GM18867 (cell line): ENCODE measurements around the gene KRI1.

Source experiments
- ATAC-seq: cut with Tn5 transposase; IDR thresholded peaks from one replicate; pipeline ENCODE4 v1.9.1; 2021; ENCODE audit warnings: mild to moderate bottlenecking, moderate library complexity; ENCODE audit not compliant: unreplicated experiment

The KRI1 gene

DNA sequence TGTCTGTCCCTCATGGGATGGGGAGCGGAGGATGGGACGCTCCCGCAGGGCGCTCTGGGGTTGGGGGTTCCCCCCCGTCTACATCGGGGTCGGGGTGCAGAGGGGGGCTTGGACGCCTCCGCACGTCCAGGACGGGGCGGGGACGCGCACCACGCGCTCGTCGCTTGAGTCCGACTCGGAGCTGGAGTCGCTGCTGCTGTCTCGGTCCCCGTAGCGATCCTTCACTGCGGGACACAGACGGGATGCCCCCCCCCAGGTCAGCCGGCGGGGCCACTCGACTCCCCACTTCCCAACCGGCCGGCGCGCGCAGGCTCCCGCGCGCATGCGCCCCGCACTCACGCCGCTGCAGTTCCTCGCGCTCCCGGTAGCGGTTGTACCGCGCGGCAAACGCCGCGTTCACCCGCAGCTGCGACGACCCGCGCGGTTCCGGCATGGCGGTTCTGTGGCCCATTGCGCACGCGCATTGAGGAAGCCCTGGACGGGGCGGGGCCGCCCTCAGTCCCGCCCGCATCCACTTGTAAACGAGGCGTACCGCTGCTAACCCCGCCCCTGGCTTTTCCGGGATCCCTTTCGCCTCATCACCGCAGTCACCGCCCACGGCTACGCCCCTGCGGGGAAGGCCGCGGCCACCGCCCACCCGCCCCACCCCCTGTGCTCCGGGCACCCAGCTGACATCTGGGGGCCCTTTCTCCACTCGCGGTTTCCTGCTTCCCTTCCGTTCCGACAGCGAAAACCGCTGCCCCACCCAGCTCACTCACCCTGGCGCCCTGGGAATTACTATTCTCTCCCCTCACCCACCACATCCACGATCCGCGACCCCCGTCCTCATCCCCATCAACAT lies at the start of gene KRI1:
TSS of gene KRI1 (minus strand) at position 444 of the 841 bp plus-strand sequence. CDS start at position 433, 11 bp downstream.
- ATAC-seq, result peak; percentile 52

DNA sequence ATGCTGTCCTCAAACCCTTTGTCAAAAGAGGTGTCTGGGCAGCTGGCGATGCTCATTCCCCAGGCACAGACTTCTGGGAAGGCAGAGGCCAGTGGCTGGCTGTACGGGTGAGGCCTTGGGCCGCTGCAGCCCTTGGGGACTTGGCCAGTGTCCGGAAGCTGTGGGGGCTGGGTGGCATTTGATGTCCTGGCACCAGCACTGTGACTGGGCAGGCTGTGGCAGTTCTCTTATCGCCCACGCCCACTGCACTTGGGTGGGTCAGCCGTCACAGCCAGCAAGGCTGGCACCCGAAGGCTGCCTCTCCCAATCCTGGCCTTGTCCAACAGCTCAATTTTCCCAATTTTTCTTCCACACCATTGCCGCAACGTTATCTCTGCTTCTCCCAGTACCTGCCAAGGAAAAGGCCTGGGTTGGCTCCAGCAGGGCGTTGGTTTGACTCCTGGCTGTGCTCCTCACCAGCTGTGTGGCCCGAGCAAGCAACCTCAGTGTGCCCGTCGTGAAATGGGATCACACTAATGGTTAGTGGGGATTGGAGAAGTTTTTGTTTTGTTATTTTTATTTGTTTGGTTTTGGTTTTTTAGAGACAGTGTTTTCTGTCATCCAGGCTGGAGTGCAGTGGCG lies 46.8 kb upstream of the KRI1 start:
- no peak for ATAC-seq

DNA sequence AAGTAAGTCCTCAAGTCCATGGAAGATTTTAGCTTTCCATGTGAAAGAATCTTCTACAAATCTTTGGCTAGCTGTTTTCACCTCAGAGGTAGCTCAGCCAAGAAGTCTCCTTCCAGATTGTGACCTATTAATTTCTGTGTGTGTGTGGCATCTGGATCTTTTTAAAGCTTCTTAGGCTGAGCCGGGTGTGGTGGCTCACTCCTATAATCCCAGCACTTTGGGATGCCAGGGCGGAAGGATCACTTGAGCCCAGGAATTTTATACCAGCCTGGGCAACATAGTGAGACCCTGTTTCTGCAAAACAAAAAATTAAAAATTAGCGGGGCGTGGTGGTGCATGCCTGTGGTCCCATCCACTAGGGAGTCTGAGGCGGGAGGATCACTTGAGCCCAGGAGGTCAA lies 46.1 kb upstream of the KRI1 start:
- ATAC-seq, result no peak

DNA sequence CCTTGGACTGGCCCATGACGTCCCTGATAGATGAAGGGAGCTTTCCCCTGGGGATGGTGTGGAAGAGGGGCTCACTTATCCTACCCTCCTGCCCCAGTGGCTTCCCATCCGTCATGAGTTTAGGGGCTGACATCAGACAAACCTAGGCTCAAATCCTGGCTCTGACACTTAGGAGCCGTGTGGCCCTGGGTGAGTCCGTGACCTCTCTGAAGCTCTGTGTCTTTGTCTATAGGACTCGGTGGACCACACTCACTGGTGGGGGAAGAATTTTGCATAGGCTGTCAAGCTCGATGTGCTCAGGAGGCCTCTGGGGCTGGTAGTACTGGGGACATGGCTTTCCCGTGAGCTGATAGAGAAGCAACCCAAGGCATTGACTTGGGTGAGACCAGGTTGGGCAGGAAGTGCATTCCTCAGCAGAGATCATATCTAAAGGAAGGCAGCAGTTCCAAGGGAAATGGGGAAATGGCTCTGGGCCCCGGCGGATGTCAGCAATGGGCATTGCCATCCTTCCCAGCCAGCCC lies 38.7 kb upstream of the KRI1 start:
- ATAC-seq, result peak; percentile 19

DNA sequence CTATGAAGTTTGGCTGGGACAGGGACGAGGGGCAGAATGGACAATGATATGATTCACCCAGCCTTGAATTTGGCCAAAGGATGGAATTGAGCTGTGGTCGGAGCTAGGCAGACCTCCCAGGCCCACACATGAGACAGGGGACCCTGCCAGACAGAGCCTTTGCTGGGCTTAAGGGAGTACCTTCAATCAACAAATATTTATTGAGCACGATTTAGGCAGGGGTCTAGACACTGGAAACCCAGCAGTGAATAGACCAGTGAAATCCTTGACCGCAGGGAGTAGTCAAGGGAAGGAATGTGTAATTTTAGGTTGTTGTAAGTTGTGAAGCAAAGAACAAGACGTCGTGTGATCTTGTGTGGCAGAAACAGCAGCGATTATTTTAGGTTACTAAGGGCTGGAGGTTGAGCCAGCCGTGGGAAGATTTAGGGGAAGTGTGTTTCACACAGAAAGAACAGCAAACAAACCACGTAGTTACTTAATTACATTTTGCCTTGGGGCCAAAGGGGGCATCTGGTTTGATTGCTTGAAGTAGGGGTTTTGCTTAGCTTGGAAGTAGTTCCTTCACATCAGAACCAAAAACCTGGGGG lies 38.2 kb upstream of the KRI1 start:
- ATAC-seq, result peak; percentile 30

DNA sequence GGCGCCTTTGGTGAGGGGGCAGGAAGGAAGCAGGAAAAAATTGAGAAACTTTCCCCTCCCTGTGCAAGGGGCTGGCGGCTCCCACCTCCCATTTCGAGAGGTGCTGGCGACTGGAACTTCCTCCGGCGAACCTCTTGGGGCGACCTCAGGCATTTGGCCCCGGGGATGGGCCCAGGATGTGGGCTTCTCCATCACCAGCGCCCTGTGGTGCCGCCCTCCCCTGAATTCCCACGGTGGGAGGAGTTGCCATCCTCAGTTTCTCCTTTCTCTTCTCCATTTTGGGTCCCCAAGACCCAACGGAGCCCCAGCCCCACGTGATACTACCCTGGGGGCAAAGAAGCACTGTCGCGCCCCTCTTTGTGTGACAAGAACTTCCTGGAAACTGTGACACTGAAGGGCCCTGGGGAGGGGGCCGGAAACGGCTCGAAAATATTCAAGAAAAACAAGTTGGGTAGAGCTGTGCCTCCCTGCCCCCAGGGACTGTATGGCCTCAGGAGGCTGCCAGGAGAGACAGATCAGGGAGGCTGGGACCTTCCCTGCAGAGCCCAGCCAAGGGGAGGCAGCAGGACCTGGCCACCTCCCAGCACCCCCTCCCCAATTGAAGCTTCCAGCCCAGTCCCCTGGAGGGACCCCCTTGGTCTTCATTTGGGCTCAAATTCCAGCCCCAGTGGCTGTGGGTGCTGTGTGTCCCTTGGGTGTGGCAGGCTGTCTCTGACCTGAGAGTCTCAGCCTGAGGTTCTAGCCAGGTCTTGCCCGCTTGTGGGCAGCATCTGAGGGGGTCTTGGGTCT lies 37.5 kb upstream of the KRI1 start:
- peak; percentile 24 for ATAC-seq

DNA sequence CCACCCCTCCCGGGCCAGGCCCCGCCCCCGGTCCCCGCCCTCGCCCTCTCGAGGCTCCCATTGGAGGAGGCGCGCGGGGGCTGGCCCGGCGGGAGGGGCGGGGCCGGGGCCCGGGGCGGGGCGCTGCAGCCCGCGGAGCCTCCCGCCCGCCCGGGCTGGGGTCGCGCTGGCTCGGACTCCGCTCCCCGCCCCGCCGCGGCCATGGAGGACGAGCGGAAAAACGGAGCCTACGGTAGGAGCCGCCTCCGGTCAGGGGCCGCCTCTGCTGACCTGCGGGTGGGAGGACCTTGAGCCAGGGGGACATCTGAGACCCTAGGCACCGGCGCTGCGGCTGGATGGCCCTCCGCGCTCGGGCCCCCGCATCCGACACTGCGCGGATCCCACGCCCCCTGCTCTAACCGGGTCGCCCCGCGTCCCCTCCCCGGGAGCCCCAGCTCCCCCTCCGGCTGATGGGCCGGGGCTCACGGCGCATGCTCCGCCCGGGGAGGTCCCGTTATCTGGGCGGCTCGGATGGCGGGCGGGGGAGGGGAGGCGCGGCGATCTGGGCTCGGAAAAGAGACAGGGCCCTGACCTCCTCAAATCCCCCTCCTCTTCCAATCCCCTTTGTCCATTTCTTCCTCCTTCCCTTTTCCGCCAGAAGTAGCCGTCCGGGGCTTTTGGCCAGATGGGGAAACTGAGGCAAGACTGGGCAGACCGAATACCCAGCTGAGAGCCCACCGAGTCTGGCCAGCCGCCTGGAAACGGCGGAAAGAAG lies 36.7 kb upstream of the KRI1 start:
- peak; percentile 61 for ATAC-seq

DNA sequence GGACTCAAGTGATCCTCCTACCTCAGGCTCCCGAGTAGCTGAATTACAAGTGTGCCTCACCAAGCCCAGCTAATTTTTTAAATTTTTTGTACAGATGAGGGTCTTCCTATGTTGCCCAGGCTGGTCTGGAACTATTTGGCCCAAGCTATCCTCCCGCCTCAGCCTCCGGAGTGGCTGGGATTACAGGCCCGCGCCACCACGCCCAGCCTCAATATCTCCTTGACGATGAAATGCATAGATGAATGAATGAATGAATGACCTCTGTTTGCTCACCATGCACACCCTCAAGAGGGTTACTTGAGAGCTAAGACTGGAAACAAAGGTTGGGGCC lies 36.2 kb upstream of the KRI1 start:
- ATAC-seq, result no peak

DNA sequence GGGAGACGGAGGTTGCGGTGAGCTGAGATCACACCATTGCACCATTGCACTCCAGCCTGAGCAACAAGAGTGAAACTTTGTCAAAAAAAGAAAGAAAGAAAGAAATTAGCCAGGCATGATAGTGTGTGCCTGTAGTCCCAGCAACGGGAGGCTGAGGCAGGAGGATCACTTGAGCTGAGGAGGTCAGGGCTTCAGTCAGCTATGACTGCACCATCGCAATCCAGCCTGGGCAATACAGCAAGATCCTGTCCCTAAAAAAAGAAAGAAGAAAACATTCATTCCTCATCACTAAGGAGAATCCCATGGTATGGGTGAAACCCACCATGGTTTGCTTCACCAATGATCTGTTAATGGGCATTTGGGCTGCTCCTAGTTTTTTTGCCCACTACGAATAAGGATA lies 34.3 kb upstream of the KRI1 start:
- ATAC-seq, result no peak

DNA sequence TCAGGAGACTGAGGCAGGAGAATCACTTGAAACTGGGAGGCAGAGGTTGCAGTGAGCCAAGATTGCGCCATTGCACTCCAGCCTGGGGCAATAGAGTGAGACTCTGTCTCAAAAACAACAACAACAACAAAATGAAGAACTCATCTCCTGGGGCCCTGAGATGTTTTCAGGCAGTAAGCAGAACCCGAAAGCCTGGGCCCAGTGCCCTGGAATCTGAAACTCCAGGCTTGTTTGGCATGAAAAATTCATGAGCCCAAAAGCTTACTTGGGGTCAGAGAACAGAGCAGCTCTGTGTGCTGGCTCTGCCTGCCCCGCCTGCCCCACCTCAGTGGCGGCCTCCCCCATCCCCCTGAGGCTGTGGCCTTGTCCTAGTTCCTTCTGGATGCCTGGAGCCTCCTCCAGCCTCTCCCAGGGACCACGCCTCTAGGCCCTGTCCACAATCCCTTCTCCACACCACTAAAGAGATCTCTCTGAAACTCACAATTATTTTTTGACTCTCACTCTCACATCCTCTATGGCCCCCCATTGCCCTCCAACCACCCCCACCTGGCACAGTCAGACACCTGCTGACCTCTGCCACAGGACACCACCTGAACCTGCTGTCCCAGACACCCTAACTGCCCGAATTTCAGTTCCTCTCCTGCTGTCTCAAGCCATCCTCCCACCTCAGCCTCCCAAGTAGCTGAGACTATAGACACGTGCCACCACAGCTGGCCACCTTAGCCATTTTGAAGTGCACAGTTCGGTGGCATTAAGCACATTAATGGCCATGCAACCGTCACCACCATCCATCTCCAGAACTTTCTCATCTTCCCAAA lies 28.2 kb upstream of the KRI1 start:
- peak; percentile 59 for ATAC-seq

DNA sequence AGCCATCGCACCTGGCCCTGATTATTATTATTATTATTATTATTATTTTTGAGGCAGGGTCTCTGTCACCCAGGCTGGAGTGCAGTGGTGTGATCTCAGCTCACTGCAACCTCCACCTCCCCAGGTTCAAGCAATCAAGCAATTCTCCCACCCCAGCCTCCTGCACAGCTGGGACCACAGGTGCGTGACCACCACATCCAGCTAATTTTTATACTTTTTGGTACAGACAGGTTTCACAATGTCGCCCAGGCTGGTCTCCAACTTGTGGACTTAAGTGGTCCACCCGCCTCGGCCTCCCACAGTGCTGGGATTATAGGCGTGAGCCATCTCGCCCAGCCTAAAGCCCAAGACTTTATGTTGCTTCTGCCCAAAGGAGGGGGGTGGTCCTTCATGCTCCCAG lies 27.3 kb upstream of the KRI1 start:
- no peak for ATAC-seq

DNA sequence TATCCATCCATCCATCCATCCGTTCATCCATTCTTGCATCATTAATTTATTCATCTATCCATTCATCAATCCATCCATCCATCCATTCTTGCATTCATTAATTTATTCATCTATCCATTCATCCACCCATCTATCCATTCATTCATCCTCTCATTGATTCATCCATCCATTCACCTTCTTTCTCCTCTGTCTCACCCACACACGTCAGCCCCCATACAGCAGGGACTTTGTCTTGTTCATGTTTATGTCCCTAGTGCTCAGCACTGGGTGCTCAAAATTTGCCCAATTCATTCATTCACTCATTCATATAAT lies 22.0 kb upstream of the KRI1 start:
- ATAC-seq, result no peak

DNA sequence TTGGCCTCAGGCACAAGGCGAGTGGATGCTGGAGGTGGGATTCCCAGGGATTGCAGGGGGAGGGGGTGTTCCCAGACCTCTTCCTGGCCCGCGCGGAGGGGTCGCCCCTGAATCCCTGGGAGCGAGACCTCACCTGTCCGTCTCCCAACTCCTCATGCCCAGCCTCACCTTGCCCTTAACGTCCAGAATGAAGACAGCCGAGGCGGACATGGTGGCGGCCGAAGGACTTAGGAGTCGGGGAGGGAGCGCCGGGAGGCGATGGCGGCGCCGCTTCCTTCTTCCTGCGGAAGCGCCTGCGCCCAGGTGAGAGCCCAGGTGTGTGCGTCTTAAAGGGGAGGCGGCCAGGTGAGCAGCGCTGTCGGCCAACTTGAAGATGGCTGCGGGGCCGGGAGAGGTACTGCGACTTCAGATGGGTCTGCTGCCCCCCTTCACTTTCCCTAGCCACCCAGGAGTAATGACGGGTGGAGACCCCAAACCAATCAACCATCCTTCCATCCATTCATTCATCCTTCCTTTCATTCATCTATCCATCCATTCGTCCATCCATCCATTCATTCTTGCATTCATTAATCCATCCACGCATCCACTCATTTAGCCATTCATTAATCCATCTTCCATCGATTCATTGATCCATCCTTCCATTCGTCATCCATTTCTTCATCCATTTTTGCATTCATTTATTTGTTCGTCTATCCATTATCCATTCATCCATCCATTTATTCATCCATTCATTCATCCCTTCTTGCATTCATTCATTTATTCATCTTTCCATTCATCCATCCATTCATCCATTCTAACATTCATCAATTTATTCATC lies 21.4 kb upstream of the KRI1 start, which contains the start of gene AP1M2:
TSS of gene AP1M2 (minus strand) at position 291 of the 817 bp plus-strand sequence. CDS start at position 210, 81 bp downstream.
- no peak for ATAC-seq

DNA sequence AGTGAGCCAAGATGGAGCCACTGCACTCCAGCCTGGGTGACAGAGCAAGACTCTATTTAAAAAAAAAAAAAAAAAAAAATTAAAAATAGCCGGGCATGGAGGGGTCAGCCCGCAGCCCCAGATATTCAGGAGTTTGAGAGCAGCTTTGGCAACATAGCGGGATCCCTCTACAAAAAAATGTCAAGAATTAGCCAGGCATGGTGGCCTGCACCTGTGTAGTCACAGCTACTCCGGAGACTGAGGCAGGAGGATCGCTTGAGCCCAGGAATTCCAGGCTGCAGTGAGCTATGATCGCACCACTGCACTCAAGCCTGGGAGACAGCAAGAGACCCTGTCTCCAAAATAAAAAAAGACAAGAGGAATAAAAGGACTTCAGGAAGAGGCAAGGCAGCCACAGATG lies 20.6 kb upstream of the KRI1 start:
- no peak for ATAC-seq

DNA sequence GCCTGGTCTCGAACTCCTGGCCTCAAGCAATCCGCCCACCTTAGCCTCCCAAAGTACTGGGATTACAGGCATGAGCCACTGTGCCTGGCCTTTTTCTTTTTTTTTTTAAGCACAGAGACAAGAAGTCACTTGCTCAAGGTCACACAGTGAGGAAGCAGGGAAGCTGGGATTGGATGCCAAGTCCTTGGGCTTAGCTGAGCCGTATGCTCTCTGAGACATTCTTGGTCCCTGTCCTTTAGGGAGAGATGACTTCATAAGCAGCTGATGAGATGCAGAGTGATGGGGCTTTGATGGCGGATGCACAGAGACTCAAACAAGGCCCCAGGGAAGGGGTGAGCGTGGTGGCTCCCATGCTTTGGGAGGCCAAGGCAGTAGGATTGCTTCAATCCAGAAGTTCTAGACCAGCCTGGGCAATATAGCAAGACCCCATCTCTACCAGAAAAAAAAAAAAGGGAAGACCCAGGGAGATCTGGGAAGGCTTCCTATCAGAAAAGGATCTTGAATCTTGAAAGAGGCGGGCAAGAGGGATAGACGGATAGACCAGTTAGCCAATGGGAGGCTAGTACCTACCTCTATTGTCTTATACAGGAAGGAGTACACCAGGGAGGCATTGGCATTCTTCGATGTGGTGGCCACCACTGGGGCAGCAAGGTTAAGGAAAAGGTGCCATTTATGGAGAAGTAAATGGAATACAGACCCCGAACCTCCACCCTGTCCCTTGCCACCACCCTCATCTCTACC lies 17.4 kb upstream of the KRI1 start:
- no peak for ATAC-seq

DNA sequence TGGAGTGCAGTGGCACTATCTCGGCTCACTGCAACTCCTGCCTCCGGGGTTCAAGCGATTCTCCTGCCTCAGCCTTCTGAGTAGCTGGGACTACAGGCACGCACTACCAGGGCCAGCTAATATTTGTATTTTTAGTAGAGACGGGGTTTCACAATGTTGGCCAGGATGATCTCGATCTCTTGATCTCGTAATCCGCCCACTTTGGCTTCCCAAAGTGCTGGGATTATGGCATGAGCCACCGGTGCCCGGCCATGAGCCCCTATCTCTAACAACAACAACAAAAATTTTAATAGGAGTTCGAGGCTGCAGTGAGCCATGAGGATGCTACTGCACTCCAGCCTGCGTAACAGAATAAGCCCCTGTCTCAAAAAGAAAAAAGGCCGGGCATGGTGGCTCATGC lies 16.3 kb upstream of the KRI1 start:
- no peak for ATAC-seq

DNA sequence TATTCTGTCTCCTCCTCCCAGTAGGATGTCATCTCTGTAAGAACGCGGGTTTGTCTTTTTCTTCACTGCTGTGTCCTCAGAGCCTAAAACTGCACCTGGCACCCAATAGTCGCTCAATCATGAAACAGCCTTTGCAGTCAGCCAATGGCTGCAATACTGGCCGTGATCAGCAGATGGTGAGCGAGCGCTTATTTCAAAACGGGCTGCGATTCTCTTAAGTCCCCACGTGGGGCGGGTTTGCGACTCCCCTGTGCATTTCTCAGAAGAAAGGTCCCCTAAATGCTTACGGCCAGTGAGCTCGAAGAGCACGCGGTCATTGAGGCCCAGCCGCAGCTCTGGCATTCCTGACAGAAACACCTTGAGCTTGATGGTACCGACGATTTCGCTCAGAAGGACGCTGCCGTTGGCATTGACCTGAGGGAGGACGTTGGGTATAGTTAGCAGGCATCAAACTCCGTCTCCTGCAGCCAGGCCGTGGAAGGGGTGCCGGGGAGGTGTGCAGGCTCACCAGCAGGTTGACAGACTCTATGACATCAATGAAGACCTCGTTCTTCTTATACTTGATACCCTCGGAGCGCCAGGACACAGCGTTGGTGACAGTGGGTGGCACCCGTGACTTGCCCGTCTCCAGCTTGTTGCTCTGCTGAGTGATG lies 15.3 kb upstream of the KRI1 start:
- peak; percentile 63 for ATAC-seq

DNA sequence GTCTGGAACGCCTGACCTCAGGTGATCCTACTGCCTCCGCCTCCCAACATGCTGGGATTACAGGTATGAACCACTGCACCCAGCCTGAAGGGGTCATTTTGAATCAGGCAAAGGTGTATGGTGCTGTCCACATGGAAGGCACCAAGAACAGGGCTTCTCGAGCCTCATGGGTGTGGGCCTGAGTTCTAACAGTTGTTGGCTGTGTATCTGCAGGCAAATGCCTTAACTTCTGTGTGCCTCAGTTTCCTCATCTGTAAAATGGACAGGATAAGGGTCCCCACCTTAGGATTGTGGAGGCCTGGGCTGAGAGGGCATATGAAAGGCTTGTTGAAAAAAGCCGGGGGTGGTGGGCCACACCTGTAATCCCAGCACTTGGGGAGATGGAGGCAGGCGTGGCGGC lies 12.1 kb upstream of the KRI1 start:
- no peak for ATAC-seq
